ENCODE results near the gene TMEM132C.

DNA sequence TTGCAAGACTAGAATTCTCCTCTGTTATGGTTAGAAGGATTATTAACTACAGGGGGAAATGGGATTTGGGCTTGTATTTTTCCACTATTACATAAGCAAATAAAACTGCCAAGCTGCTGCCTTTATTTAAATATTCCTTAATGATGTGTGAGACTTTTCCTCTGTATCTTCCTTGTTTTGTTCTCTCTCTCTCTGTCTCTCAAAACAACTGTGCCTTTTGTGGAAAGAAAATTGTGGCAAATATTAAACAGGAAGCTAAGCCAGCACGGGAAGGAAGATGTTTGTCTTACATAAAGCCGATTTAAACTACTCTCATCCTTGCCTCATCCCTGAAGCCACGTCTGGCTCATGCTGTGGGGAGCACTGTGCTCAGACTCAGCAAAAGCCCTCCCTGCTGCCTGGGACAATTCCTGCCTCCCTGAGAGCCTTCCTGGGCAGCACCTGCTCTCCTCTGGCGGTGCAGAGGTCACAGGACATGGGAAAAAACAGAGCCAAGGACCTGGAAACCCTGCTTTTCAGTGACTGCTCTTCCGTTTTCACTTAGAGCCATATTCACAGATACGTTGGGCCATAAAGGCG, 319.6 kb downstream of the TMEM132C start:
- TF ChIP-seq, protein P1, sequence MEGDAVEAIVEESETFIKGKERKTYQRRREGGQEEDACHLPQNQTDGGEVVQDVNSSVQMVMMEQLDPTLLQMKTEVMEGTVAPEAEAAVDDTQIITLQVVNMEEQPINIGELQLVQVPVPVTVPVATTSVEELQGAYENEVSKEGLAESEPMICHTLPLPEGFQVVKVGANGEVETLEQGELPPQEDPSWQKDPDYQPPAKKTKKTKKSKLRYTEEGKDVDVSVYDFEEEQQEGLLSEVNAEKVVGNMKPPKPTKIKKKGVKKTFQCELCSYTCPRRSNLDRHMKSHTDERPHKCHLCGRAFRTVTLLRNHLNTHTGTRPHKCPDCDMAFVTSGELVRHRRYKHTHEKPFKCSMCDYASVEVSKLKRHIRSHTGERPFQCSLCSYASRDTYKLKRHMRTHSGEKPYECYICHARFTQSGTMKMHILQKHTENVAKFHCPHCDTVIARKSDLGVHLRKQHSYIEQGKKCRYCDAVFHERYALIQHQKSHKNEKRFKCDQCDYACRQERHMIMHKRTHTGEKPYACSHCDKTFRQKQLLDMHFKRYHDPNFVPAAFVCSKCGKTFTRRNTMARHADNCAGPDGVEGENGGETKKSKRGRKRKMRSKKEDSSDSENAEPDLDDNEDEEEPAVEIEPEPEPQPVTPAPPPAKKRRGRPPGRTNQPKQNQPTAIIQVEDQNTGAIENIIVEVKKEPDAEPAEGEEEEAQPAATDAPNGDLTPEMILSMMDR (IDR thresholded peaks at IDR 0.05), result no peak
- TF ChIP-seq ZFX (IDR thresholded peaks at IDR 0.05; ENCODE audit: borderline replicate concordance), result no peak
